Activated CD4-positive, alpha-beta T cell treated with anti-CD3 and anti-CD28 coated beads, Interleukin-2, amount 50 U/mL, for 1 hour (primary cell): Measurements from ENCODE around the gene FXYD7.
"Not testable (repeated sequence)": the region's sequence is repeated elsewhere in the genome, so short reads cannot be mapped to it uniquely, and the experiment has no call there.

Experiments used
- DNase-seq: peaks from one replicate; pipeline ENCODE4 v3.0.0-alpha.2; 2020

FXYD7 gene

DNA sequence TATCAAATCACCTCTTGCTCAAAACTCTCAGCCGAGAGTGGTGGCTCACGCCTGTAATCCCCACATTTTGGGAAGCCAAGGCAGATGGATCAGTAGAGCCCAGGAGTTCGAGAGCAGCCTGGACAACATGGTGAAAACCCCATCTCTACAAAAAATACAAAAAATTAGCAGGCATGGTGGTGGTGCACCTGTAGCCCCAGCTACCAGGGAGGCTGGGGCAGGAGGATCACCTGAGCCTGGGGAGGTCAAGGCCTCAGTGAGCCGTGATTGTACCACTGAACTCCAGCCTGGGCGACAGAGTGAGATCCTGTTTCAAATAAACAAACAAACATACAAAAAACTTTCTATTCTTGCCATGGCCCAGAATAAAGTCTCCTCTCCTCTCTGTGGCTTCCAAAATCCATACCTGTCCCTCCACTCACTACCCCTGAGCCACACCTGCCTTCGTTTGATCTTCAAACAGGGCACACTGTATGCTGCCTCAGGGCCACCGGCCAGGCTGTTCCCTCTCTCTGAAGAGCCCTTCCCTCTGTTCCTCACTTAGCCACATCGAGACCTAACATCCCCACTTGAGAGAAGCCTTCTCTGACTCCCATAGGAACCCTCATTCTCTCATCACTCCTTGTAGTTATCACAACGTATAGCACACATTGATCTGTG is 14.5 kb upstream of the FXYD7 start:
- DNase-seq = no peak

DNA sequence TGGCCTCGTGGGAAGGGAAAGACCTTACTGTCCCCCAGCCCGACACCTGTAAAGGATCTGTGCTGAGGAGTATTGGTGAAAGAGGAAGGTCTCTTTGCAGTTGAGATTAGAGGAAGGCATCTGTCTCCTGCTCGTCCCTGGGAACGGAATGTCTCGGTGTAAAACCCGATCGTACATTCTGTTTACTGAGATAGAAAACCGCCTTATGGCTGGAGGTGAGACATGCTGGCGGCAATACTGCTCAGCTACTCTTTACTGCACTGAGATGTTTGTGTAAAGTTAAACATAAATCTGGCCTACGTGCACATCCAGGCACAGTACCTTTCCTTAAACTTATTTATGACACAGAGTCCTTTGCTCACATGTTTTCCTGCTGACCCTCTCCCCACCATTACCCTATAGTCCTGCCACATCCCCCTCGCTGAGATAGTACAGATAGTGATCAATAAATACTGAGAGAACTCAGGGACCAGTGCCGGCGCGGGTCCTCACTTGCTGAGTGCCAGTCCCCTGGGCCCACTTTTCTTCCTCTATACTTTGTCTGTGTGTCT is 13.3 kb upstream of the FXYD7 start:
- DNase-seq = not testable (repeated sequence)

DNA sequence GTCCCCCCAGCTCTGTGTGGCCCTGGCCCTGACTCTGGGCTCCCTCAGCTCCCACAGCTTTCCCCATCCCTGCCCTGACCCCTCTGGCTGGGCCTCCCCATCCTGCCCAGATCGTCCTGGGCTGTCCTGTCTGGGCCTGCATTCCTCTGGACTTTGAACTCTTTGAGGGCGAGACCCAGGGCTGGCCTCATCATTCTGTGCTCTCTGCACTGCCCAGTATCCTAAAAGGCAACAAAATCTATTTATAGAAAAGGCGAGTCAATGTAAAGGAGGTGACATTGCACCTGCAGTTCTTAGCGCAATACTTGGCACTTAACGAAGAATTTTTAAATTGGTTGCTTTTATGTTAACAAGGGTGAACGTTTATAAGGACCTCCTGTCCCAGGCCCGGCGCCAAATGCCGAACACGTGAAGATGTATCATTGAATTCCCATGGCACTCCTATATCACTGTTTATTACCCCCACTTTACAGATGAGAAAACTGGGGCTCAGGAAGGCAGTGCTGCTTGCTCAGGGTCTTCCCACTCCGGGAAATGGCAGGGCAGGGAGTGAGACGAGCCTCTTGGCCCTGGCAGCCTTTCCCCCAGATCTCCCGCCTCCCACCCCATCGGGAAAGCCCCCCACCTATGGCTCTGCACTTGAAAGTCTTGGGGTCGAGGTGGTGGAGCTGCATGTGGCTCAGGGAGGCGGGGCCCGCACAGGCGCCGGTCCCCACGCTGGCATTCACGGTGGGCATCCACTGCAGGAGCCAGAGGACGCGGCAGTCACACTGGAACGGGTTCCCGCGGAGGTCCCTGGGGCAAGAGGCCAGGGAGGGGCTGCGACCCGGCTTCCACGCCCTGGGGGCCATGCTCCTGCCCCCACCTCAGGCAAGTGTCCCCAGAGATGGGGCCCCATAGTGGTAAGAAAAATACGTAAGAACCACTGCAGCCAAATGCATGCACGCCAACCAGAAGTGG is 12.0 kb upstream of the FXYD7 start:
- DNase-seq = no peak

DNA sequence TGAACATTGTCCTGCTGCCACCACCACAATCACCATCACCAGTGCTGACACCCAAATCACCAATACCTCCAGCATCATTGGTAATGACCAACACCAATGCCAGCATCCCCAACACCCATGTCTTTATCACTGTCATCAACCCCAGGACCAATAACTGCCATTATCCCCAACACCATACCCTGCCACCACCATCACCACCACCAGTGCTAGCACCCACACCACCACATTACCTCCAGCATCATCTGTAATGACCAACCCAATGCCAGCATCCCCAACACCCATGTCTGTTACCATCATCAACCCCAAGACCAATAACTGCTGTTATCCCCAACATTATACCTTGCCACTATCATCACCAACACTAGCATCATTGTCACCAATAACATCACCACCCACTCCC is 10.8 kb upstream of the FXYD7 start:
- DNase-seq = no peak

DNA sequence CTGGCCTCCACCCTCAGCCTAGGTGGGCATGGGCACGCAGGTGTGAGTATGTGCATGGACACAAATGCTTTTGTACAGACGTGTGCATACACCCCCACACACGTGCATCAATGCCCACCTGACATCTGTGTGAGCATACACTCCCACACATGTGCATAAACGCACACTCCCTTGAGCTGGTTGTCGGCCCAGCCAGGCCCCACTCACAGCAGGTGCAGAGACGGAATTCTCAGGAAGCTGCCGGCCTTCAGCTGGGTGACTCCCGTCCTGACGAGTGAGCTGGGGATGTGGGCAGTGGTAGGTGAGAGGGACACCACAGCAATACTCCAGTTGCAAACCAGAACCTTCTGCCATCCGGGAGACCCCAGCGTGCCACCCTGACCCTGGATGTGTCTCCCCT is 9.2 kb upstream of the FXYD7 start:
- no peak for DNase-seq

DNA sequence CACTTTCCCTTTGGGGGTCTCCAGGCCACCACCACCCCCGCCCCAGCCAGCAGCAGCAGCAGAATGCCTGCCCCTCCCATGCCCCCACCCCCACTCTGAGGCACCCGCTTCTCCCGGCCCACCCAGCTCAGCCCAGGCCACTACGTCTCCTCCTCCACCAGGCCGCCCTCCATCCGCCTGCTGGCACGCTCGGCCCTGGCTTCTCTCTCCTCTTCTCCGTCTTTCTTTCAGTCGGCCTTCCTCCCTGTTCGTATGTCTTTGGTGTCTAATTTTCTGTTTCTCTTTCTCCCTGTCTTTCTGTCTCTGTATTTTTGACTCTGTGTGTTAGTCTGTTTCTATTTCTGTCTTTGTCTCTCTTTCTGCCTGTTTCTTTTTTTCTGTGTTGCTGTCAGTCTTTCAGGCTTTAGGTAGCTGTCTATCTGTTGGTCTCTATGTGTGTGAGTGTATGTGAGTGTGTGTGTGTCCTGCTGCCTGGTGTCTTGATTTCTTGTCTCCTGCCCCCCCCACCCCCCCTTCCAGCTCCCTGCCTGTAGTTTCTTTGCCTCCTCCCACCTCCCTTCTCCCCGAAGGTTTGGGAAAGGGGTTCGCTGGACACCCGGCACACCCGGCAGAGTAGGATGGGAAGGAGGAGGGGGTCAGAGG is 8.3 kb upstream of the FXYD7 start, which contains the start of gene LGI4:
Gene LGI4, minus strand, starts transcription at position 459 of the 642 bp plus-strand sequence. Its CDS starts 379 bp downstream, at position 80.
- DNase-seq = no peak

DNA sequence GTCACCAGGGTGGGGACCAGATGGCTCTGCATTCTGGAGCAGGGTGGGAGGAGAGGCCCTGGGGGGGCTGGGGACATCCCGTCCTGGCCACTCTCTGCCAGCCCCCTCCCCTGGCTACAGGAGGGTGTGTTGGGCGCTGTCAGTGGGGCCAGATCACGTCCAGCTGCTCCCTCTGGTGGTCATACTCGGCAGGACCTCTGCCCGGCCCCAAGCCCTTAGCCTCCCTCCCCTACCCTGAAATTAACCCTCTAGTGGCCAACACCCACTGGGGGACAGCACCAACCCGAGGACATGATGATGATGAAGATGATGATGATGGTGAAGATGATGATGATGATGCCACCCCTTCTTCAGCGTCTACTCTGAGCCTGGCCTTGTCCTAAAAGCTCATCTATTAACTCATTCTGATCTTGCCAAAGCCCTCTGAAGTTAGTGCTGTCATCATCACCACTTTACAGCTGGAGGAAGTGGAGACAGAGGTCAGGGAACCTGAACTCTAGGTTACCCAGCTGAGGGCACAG is 7.6 kb upstream of the FXYD7 start:
- peak; percentile 66 for DNase-seq

DNA sequence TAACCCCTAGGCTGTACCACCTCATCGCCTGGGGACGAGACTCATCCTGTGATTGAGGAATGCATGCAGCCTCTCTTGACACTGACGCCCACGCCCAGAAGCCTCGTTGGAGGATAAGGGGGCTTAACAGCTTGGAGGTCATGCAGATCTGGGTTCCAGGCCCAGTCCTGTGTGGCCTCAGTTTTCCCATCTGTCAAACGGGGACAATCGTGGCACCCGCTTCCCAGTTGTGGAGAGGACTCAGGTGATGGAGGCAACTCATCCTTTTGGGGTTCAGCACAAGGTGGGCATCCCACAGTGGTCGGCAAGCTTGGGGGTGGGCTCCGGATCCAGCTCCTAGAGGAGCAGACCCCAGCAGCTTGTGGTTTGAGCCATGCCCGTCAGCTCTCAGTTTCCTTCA is 6.8 kb upstream of the FXYD7 start:
- no peak for DNase-seq

DNA sequence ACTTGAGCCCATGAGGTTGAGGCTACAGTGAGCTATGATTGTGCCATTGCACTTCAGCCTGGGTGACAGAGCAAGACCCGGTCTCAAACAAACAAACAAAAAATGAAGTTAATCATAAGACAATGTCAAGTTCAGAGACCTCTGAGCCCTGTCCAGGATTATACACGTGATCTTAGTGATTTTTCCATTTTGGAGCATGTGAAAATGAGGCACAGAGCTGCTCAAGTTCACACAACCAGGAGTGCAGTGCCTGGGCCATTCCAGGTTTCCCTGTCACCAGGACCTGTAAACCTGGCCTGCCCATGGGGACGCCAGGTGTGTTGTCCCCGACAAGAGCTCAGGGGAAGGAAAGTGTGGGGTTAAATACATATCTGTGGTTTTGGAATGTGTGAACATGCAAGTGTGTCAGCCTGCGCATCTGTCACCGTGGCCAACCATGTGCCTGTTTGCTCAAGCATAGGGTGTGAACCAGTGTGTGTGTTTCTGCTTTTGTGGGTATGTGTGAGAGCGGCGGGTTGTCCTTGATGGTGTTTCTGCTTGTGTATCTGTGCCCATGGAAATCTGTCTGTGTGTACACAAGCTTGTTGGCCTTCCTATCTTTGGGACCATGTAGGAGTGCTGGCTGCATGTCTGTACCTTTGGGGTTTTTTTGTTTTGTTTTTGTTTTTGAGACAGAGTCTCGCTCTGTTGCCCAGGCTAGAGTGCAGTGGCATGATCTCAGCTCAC is 5.9 kb upstream of the FXYD7 start:
- no peak for DNase-seq

DNA sequence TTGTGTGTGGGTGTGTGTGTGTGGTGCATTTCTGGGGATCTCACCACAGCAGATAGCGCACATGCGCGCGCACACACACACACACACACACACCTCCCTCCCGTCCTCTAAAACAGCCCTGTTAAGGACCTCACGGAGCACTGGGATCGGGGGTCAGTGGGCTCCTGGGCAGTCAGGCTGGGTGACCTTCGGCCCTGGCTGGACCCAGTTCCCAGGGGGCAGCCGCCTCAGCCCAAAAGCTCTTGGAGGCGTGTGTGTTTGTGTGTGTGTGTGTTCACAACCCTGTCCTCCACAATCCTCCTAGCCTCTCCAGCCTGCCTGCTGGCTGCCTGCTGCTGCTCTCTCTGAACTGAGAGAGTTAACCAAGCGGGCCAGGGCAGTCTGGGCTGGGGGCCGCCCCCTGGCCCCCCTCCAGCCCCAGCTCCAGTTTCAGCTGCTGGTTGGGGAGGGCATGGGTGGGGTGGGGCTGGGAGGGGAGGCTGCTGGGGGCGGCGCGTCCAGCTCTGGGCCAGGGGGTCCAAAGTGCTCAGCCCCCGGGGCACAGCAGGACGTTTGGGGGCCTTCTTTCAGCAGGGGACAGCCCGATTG is 4.7 kb upstream of the FXYD7 start, which contains the start of gene FXYD1:
Gene FXYD1, plus strand, starts transcription at position 520 of the 588 bp plus-strand sequence. CDS start 1,256 bp downstream, outside the sequence.
- no peak for DNase-seq

DNA sequence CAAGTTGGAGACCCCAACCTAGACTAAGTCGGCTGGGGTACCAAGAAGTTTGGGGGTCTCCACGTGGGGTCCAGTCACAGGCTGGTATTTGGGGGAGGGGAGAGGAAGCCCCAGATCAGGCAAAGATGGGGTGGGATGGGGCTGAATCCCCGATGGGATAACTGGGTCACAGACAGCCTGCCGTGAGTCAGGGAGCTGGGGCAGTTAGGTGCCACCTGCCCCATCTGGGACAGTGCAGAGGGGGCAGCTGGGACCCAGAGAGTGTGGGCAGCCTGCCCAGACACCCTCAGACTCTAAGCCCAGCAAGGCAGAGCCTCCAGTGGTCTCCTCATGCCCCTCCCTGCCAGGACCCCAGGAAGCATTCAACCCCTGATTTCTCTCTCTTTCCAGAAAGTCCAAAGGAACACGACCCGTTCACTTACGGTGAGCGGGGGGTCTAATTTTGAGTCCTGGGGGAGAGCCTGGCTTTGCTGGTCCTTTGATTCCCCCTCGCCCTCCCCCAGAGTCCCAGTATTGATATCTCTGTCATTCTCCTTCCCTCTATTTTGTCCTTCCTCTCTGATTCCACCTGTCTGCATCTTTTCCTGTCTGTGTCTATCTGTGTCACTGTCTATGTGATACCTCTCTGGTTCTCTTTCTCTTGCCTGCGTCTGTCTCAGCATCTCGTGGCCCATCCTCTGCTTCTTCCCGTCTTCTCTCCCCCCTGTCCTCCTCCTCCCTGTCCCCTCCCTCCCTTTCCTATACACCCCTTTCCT is 2.7 kb upstream of the FXYD7 start:
- DNase-seq = no peak

DNA sequence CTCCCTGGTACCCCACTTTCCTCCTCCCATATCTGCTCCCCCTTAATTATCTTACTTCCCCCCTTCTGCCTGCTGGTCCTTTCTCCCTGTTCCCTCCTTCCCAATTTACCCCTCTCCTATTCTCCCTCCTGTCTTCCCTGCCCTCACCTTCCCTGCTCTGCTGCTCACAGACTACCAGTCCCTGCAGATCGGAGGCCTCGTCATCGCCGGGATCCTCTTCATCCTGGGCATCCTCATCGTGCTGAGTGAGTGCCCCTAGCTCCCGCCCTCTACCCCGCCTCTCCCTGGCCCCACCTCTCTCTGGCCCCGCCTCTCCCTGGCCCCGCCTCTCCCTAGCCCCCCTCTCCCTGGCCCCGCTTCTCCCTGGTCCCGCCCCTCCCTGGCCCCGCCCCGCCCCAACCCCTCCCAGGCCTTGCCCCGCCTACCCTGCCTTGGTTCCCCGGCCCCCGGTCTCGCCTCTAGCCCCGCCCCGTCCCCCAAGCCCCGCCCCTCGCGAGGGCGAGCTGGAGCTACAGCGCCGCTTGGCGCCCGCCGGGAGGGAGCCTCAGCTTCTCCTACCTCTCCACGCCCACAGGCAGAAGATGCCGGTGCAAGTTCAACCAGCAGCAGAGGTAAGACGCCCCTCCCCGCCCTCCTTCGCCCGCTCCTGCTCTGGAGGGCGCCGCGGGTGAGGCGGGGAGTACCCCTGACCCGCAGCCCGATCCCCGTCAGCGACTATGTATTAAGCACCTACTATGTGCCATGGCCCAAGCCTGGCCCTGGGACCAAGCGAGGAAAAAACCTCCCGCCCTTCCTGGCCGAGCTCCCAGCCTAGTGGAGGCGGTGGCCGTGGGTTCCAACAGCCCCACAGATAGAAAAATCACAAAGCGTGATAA is 1.9 kb upstream of the FXYD7 start:
- peak; percentile 97 for DNase-seq

DNA sequence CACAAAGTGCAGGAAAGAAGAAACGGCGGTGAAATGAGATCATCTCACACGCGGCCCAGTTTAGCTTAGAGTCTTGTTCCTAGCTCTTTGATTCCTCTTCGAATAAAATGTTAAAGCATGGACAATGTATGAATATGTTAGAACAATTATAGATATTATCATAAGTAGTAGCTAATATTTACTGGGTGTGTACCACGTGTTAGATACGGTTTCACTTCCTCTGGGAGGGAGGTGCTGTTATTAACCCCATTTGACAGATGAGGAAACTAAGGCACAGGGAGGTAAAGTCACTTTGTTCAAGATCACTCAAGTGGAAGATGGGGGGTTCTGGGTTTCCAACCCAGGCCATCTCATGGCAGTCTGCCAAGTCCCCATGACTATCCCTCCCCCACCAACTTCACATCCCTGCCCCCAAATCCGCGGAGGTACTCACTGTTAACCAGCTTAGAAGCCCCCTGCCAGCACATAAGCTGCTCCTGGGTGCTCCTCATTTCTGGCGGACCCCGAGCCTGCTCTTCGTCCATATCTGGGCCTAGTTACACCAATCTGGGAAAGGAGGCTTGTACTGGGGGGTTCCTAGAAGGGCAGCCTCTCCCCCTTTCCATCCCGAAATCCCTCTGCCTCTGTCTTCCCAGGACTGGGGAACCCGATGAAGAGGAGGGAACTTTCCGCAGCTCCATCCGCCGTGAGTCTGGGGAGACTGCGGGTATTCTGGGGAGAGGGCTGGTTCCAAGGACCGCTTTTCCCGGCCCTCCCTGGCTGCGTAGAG is 1.0 kb upstream of the FXYD7 start:
- no peak for DNase-seq

DNA sequence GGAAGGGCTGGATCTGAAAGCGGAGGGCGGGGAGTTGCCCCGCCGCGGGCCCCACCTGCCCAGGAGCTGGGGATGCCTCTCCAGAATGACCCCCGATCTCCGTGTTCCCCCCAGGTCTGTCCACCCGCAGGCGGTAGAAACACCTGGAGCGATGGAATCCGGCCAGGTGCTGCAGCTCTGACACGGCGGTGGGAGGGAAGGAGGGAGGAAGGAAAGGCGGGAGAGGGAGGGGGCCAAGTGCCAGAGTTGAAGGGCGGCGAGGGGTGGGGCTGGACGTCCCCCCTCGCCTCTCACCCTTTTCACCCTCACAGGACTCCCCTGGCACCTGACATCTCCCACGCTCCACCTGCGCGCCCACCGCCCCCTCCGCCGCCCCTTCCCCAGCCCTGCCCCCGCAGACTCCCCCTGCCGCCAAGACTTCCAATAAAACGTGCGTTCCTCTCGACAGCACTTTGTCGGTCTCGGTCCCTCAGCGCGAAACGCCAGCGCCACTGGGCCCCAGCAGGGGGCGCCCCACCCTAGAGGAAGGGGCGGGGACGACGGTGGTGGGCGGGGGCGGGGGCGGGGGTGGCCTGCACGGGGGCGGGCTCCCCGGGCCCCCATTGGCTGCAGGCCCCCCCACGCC is 337 bp upstream of the FXYD7 start:
- DNase-seq = peak; percentile 79

DNA sequence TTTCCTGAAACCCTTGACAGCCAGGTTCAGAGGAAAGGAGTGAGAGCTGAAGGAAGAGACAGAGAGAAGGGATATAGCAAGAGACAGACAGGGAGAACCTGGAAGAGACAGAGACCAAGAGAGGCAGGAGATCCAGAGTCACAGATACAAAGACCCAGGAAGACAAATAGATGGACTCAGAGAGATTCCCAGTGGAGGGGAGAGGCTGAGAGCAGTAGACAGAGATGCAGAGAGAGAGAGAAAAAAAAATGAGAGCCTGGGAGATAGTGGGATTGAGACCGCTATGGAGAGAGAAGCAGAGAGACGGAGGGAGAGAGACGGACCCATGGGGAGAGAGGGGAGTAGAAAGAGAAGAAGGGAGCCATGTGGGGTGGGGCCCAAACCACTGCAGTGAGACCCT is 763 bp downstream of the FXYD7 start:
- DNase-seq = no peak

DNA sequence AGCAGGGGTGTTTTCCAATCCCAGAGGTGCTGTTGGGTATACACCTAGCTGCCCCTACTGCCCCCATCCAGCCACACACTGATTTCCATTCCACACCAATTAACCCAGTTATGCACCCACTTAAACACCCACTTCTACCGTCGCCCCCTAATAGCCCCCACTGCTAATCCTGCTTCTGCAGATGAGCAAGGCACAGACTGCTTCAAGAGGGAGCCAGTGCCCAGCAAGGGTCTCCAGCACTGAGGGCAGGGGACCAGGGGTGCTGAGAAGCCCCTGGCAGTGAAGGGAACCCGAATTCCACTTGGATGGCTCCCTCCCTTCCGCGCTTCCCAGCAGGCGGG is 1.2 kb downstream of the FXYD7 start:
- DNase-seq = no peak

DNA sequence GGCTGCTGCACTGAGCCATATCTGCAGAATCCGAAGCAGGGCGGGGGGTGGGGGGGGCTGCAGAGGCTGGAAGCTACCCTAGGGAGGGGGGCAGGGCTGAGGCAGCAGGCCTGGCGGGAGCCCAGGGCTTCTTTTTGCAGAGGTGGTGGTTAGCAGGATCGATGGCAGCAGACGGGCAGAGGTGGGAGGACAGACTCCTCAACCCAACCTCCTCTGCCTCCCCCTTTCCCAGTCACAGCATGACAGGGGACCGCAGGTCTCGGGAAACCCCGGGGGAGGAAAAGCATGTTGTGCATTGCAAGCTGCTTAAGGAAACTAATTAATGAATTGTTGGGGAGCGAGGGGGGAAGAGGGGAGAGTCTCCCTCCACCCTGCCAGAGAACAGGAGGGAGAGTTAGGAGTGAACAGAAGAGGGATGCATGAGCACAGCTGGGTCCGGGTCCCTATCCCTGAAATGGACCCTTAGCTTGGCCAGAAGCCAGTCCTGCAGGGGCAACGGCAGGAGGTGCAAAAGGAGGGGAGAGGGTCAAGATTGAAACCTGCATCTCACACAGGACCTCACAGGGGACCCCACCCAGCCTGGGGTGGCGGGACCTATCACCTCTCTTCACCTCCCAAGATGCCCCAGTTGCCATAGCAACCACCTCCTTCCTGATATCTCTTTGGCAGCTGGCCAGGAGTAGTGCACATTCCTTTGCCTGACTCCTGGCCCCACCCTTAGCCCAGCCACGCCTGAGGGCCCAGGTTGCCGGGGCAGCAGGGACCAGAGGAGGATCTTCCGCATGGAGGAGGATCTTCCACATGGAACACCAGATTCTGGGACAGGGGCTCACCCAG is 1.8 kb downstream of the FXYD7 start:
- DNase-seq = no peak
